MV-4-11 (cell line): ENCODE measurements around the gene DNAJC27.

ENCODE experiments used
- DNase-seq: peaks from one replicate; lab custom pipeline; 2025; lab: John Stamatoyannopoulos, UW

DNAJC27 gene

GRCh38 chr2:24925815-24926214 is 45.9 kb downstream of the DNAJC27 start:
- no peak for DNase-seq

GRCh38 chr2:24924732-24925131 is 47.0 kb downstream of the DNAJC27 start:
- DNase-seq, result no peak

DNA sequence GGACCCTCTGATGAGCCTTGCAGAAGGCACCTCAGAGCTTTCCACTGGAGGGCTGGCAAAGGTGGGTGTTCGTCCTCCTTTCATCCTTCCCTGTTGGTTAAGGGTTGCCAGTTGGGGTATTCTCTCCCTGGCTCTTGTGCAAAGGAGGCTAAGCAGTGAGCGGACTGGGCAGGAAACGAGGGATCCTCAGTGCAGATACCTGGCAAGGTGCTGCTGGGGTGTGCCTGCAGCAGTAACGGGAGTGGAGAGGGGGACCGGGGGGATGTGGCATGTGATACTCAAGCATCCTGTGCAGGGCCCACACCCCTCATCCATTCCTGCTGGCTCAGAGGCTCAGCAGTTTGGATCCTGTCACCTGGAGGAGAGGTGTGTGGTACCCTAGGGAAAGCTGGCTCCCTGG is 47.5 kb downstream of the DNAJC27 start:
- no peak for DNase-seq

DNA sequence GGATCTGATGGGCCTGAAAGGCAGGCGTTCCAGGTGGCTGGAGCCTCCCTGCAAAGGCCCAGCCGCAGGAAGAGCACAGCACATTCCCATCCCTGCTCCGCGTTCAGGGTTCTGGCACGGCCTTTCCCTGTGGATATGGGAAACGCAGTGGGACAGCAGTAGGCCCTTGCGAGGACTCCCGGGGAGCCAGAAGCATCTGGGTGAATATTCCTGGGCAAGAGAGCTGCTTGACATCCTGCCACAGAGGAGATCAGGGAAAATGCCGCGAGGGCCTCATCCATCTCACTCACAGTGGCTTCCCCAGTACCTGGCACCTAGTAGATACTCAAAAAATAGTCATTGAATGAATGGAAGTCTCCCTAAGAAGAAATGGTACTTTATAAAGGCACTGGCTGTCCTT is 48.6 kb downstream of the DNAJC27 start:
- DNase-seq, result no peak

DNA sequence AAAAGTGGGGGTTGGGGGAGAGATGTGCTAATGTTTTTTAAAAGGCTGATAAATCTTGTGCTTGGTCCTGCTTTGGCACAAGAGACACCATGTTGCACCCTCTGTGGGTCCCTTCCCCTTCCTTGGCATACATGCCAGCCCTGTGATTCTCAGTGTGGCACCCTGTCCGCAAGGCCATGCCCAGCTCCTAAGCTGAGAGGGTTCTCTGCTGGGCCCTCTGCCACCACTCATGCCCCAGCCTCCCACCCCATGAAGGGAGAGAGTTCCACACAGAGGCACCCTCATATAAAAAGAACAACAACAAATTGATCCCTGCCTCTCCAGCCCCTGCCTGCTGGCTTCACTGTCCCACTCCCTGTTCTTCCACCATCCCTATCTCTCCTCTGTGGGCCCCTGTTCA is 49.2 kb downstream of the DNAJC27 start:
- no peak for DNase-seq

- DNase-seq, result no peak
These were observed 50.8 kb downstream of the DNAJC27 start for GRCh38 chr2:24920809-24921441.

DNA sequence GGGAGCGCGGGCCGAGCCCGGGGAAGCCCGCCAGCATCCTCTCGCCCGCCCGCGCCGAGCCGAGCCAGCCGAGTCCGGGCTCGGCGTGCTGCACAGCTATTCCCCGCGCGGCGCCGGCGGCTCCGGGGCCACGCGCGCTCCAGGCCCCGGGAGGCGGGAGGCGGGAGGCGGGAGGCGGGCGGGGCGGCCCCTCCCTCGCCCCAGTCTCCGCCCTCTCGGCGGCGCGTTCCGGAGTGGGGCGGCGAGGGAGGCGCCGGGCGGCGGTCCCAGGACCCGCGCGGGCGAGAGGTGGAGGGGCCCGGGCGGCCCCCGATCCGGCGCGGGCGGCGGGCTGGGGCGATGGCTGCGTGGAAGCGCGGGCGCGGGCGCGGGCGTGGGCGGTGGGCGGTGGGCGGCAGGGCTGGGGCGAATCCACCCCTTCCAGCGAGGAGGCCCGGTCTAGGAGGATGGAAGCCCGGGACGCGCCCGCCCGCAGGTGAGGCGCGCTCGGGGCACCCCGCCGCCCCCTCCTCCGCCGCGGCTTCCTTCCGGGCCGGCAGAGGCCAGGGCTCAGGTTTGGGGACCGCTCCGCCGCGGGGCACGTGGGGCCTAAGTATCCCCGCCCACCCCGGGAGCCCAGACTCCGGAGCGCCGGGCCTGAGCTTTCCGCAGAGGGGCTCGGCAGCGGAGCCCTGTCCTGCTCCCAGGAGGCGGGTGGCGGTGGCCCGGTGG is 51.5 kb downstream of the DNAJC27 start, which contains the start of gene ADCY3:
Gene ADCY3, minus strand, starts transcription at position 140 of the 711 bp plus-strand sequence. CDS start 1,250 bp downstream, outside the sequence.
- DNase-seq, result no peak

DNA sequence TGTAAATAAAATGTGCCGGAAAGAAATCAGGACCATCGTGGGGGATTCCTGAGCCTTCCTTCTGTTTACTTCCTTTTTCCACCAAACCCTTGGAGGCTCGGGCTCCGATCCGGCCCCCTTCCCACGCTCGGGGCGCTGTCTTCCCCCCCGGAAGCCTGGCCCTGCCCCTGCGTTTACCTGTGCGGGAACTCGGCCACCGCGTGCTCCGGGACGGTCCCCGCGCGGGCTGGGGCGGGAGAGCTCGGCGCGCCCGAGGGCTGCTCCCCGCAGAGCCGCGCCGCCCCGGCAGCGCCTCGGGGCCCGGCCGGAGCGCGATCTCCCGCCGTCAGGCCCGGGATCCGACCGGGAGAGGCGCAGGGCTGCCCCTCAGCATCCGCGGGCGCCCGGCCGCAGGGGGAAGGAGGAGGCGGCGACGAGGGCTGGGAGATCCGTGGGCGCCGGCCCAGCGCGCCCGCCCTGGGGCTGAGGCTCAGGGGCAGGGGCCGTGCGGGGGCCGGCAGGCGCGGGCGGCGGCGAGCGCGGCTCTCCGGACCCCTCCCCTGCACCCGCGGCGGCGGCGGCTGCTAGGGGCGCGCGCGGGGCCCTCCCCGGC is 52.2 kb downstream of the DNAJC27 start:
- DNase-seq, result no peak

DNA sequence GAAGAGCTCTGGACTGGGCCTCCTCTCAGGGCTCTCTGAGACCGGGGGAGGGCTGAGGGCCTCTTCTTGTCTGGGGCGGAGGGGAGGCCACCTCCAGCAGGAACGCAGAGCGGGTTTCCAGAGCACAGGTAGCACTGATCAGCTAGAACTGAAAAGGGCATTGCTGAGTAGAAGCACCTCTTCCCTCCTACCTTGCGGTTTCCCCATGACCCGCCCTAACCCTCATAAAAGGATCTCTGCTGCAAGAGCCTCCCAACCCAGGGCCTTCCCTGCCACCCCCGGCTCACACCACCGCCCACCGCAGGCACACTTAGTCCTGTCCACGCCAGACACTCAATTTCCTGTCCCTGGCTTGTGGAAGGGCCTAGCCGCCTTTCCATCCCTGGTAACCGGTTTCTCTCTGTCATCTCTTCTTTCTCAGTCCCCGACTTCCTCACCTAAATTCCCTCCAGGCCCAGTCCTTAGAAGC is 52.7 kb downstream of the DNAJC27 start:
- DNase-seq, result no peak

GRCh38 chr2:24918326-24919036 is 53.3 kb downstream of the DNAJC27 start:
- no peak for DNase-seq

GRCh38 chr2:24917731-24918325 is 53.9 kb downstream of the DNAJC27 start:
- DNase-seq, result no peak

- peak; percentile 79 for DNase-seq
These were observed 54.7 kb downstream of the DNAJC27 start for GRCh38 chr2:24917086-24917485.

GRCh38 chr2:24915796-24916195 is 56.0 kb downstream of the DNAJC27 start:
- DNase-seq, result no peak

GRCh38 chr2:24915175-24915574 is 56.6 kb downstream of the DNAJC27 start:
- DNase-seq, result no peak

DNA sequence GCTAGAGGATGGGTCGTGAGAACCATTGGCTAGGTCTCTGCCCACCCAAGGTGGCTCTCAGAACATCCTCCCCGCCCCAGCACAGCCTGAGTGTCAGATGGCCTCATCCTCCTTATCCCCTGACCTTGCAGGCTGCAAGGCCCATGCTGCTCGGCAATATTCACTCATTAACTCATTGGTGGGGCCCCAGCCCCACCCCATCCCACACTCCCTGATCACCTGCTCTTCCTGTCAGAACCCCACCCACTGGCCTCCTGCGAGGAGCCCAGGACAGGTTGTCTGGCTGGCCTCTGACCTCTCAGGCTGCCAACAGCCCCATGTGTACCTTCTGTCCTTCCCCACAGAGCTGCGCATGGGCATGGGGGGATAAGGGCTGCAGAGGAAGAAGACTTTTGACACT is 57.0 kb downstream of the DNAJC27 start:
- DNase-seq, result no peak

DNA sequence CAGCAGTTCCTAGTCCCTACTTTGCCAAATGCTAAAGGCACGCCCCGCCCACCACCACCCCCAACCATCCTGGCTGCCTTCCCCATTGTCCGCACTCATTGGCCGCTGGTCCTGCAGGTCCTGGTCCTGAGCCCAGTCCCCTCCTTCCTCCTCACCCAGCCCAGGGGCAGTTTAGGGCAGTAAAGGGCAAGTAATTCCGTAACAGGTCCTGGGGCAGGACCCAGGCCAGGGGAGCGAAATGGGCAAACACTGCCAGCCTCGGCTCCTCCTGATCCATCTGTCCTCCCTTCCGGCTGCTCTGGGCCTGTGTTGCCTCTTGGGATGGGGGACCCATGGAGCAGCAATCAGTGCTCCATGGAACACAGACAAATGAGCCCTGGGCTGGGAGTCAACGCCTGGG is 57.8 kb downstream of the DNAJC27 start:
- DNase-seq, result no peak

GRCh38 chr2:24912986-24913385 is 58.8 kb downstream of the DNAJC27 start:
- no peak for DNase-seq

GRCh38 chr2:24912523-24912922 is 59.2 kb downstream of the DNAJC27 start:
- DNase-seq, result no peak

DNA sequence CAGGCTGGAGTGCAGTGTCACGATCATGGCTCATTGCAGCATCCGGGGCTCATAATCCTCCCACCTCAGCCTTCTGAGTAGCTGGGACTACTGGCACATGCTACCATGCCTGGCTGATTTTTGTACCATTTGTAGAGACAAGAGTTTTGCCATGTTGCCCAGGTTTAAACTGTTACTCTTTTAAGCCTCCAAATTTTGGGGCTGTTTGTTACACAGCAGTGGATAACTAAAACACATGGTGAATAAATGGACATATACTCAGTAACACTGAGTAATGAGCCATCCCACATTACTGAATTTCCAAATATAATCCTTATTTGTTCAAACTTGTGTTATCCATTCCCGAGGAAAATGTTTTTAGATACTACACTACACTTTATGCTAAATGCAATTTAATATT is 61.5 kb downstream of the DNAJC27 start:
- DNase-seq, result no peak

- no peak for DNase-seq
These were observed 62.1 kb downstream of the DNAJC27 start for GRCh38 chr2:24909555-24910177.

DNA sequence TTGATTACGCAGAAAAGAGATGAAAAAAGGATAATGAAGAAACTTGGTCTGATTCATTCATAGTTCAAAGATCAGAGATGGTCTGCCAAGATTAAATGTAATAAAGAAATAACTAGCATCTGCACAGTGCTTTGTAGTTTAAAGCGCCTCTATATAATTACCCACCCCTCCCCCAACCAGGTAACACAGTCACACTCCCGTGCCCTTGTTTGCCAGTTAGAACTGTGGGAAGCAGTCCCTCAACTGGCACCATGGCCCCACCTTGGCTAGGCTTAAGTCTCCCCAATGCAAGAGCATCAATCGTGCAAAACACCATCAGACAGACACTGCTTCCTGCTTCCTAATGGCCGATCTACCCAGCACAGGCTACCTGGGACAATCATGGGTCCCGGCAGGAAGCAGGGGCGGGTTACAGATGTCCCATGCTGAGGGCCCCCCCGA is 63.3 kb downstream of the DNAJC27 start:
- no peak for DNase-seq

GRCh38 chr2:24907116-24907515 is 64.6 kb downstream of the DNAJC27 start:
- peak; percentile 84 for DNase-seq
